Measurements from ENCODE around the gene RBM42.
A peak's percentile ranks its signal among the peaks of the same experiment; 100 is the strongest.
"Not testable (repeated sequence)": the region's sequence is repeated elsewhere in the genome, so short reads cannot be mapped to it uniquely, and the experiment has no call there.

RBM42 gene

DNA sequence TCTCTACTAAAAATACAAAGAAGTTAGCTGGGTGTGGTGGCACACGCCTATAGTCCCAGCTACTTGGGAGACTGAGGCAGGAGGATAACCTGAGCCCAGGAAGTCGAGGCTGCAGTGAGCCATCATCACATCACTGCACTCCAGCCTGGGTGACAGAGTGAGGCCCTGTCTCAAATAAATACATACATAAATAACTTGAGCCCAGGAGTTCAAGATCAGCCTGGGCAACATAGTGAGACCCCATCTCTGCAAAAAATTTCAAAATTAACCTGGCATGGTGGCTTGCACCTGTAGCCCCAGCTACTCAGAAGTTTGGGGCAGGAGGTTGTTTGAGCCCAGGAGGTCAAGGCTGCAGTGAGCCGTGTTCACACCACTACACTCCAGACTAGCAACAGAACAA is 33.8 kb upstream of the RBM42 start:
- DNase-seq; H3K4me3 ChIP-seq (ENCODE audit: control insufficient read depth in 1 of 7, extremely low read depth in 1 of 7, insufficient read depth in 4 of 7, low read depth in 2 of 7, low read length in 6 of 7); H3K9me3 ChIP-seq (ENCODE audit: control extremely low read depth in 1 of 5, control insufficient read depth in 4 of 5, insufficient read depth in 2 of 5, low read depth in 1 of 5, low read length in 4 of 5); CTCF ChIA-PET; H3K27ac ChIP-seq (ENCODE audit: insufficient read depth in 1 of 2, low read depth in 1 of 2, low read length in 2 of 2, poor library complexity in 1 of 2, severe bottlenecking in 2 of 2); H3K27me3 ChIP-seq (replicated peaks in 2 of 5; ENCODE audit: control insufficient read depth in 4 of 5, insufficient read depth in 5 of 5, low read length in 4 of 5); H3K4me1 ChIP-seq (ENCODE audit: control extremely low read depth in 1 of 4, control insufficient read depth in 4 of 4, insufficient read depth in 4 of 4, low read length in 3 of 4); POLR2A ChIA-PET; H3K36me3 ChIP-seq (ENCODE audit: control insufficient read depth in 4 of 4, insufficient read depth in 4 of 4, low read length in 3 of 4): not testable (repeated sequence)
- 90% methylated on average over 2 of the region's 3 CpGs for WGBS (ENCODE audit: insufficient coverage)

DNA sequence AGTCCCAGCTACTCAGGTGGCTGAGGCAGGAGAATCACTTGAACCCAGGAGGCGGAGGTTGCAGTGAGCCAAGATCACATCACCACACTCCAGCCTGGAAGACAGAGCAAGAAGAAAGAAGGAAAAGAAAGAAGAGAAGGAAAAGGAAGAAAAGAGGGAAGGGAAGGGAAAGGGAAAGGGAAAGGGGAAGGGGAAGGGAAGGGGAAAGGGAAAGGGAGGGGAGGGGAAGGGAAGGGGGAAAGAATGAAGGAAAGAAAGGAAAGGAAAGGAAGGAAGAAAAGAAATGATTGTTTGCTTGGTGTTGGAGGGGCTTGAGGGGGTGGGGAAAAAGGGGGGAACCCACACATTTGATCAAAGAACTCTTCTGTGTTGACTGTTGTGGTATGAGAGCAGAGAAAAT is 32.9 kb upstream of the RBM42 start:
- H3K4me1 ChIP-seq (ENCODE audit: control extremely low read depth in 1 of 4, control insufficient read depth in 4 of 4, insufficient read depth in 4 of 4, low read length in 3 of 4), result no peaks in the 10 kb centered on the region
- no peak overlapping the region for H3K27ac ChIP-seq (ENCODE audit: insufficient read depth in 1 of 2, low read depth in 1 of 2, low read length in 2 of 2, poor library complexity in 1 of 2, severe bottlenecking in 2 of 2)
- H3K36me3 ChIP-seq (ENCODE audit: control insufficient read depth in 4 of 4, insufficient read depth in 4 of 4, low read length in 3 of 4), result no peaks in the 10 kb centered on the region
- no CpG with 5 or more reads among the region's 1 CpG for WGBS (ENCODE audit: insufficient coverage)
- CTCF ChIA-PET, result no interaction called here
- H3K9me3 ChIP-seq (ENCODE audit: control extremely low read depth in 1 of 5, control insufficient read depth in 4 of 5, insufficient read depth in 2 of 5, low read depth in 1 of 5, low read length in 4 of 5), result no peaks in the 10 kb centered on the region
- DNase-seq, result no peak
- H3K27me3 ChIP-seq (replicated peaks in 2 of 5; ENCODE audit: control insufficient read depth in 4 of 5, insufficient read depth in 5 of 5, low read length in 4 of 5), result peaks cover 0 to 2% (median 0%) of the 10 kb centered on the region in 5 experiments
- H3K4me3 ChIP-seq (ENCODE audit: control insufficient read depth in 1 of 7, extremely low read depth in 1 of 7, insufficient read depth in 4 of 7, low read depth in 2 of 7, low read length in 6 of 7), result no peak overlapping the region
- POLR2A ChIA-PET, result no interaction called here

- ChIA-PET CTCF (interaction anchor here (1.2 to 1.4 kb wide), 3 partner anchors 13 to 86 kb away, joined by 3 to 4 read pairs (median 3); no protein-coding TSS in a partner anchor), POLR2A (no interaction called here)
- H3K27me3 ChIP-seq (replicated peaks in 2 of 5; ENCODE audit: control insufficient read depth in 4 of 5, insufficient read depth in 5 of 5, low read length in 4 of 5), result peaks cover 0 to 2% (median 0%) of the 10 kb centered on the region in 5 experiments
- peak; percentile 17 to 64 (median 46) for DNase-seq
- H3K4me1 ChIP-seq (ENCODE audit: control extremely low read depth in 1 of 4, control insufficient read depth in 4 of 4, insufficient read depth in 4 of 4, low read length in 3 of 4), result no peaks in the 10 kb centered on the region
- 69% methylated on average over 4 of the region's 4 CpGs for WGBS (ENCODE audit: insufficient coverage)
- H3K27ac ChIP-seq (ENCODE audit: insufficient read depth in 1 of 2, low read depth in 1 of 2, low read length in 2 of 2, poor library complexity in 1 of 2, severe bottlenecking in 2 of 2), result no peak overlapping the region
- H3K9me3 ChIP-seq (ENCODE audit: control extremely low read depth in 1 of 5, control insufficient read depth in 4 of 5, insufficient read depth in 2 of 5, low read depth in 1 of 5, low read length in 4 of 5), result no peaks in the 10 kb centered on the region
- H3K4me3 ChIP-seq (ENCODE audit: control insufficient read depth in 1 of 7, extremely low read depth in 1 of 7, insufficient read depth in 4 of 7, low read depth in 2 of 7, low read length in 6 of 7), result no peak overlapping the region
- no peaks in the 10 kb centered on the region for H3K36me3 ChIP-seq (ENCODE audit: control insufficient read depth in 4 of 4, insufficient read depth in 4 of 4, low read length in 3 of 4)
These were observed 32.4 kb upstream of the RBM42 start for GRCh38 chr19:35596366-35596999.

GRCh38 chr19:35601971-35602370 is 26.9 kb upstream of the RBM42 start:
- Histone ChIP-seq H3K27me3 (replicated peaks in 2 of 5; ENCODE audit: control insufficient read depth in 4 of 5, insufficient read depth in 5 of 5, low read length in 4 of 5) (peaks cover 0 to 2% (median 0%) of the 10 kb centered on the region in 5 experiments), H3K4me1 (ENCODE audit: control extremely low read depth in 1 of 4, control insufficient read depth in 4 of 4, insufficient read depth in 4 of 4, low read length in 3 of 4) (no peaks in the 10 kb centered on the region), H3K9me3 (ENCODE audit: control extremely low read depth in 1 of 5, control insufficient read depth in 4 of 5, insufficient read depth in 2 of 5, low read depth in 1 of 5, low read length in 4 of 5) (peaks cover 0 to under 1% (median 0%) of the 10 kb centered on the region in 5 experiments), H3K4me3 (ENCODE audit: control insufficient read depth in 1 of 7, extremely low read depth in 1 of 7, insufficient read depth in 4 of 7, low read depth in 2 of 7, low read length in 6 of 7) (no peak overlapping the region), H3K27ac (ENCODE audit: insufficient read depth in 1 of 2, low read depth in 1 of 2, low read length in 2 of 2, poor library complexity in 1 of 2, severe bottlenecking in 2 of 2) (no peak overlapping the region), H3K36me3 (ENCODE audit: control insufficient read depth in 4 of 4, insufficient read depth in 4 of 4, low read length in 3 of 4) (no peaks in the 10 kb centered on the region)
- no peak for DNase-seq
- ChIA-PET CTCF (interaction anchor here (2.5 kb wide), 1 partner anchor 9 kb away, joined by 15 read pairs; no protein-coding TSS in a partner anchor), POLR2A (no interaction called here)
- 100% methylated on average over 2 of the region's 3 CpGs for WGBS (ENCODE audit: insufficient coverage)

GRCh38 chr19:35604436-35604835 is 24.4 kb upstream of the RBM42 start:
- WGBS (ENCODE audit: insufficient coverage), result 100% methylated on average over 4 of the region's 4 CpGs
- H3K9me3 ChIP-seq (ENCODE audit: control extremely low read depth in 1 of 5, control insufficient read depth in 4 of 5, insufficient read depth in 2 of 5, low read depth in 1 of 5, low read length in 4 of 5); H3K4me1 ChIP-seq (ENCODE audit: control extremely low read depth in 1 of 4, control insufficient read depth in 4 of 4, insufficient read depth in 4 of 4, low read length in 3 of 4); H3K4me3 ChIP-seq (ENCODE audit: control insufficient read depth in 1 of 7, extremely low read depth in 1 of 7, insufficient read depth in 4 of 7, low read depth in 2 of 7, low read length in 6 of 7); H3K36me3 ChIP-seq (ENCODE audit: control insufficient read depth in 4 of 4, insufficient read depth in 4 of 4, low read length in 3 of 4); CTCF ChIA-PET; DNase-seq; H3K27me3 ChIP-seq (replicated peaks in 2 of 5; ENCODE audit: control insufficient read depth in 4 of 5, insufficient read depth in 5 of 5, low read length in 4 of 5); H3K27ac ChIP-seq (ENCODE audit: insufficient read depth in 1 of 2, low read depth in 1 of 2, low read length in 2 of 2, poor library complexity in 1 of 2, severe bottlenecking in 2 of 2); POLR2A ChIA-PET: not testable (repeated sequence)

DNA sequence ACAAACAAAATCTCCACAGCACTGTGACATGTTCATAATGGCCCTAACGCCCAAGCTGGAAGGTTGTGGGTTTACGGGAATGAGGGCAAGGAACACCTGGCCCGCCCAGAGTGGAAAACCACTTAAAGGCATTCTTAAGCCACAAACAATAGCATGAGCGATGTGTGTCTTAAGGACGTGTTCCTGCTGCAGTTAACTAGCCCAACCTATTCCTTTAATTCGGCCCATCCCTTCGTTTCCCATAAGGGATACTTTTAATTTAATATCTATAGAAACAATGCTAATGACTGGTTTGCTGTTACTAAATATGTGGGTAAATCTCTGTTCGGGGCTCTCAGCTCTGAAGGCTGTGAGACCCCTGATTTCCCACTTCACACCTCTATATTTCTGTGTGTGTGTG is 21.7 kb upstream of the RBM42 start:
- CTCF ChIA-PET; DNase-seq; H3K9me3 ChIP-seq (ENCODE audit: control extremely low read depth in 1 of 5, control insufficient read depth in 4 of 5, insufficient read depth in 2 of 5, low read depth in 1 of 5, low read length in 4 of 5); POLR2A ChIA-PET; H3K27ac ChIP-seq (ENCODE audit: insufficient read depth in 1 of 2, low read depth in 1 of 2, low read length in 2 of 2, poor library complexity in 1 of 2, severe bottlenecking in 2 of 2); H3K27me3 ChIP-seq (replicated peaks in 2 of 5; ENCODE audit: control insufficient read depth in 4 of 5, insufficient read depth in 5 of 5, low read length in 4 of 5); H3K36me3 ChIP-seq (ENCODE audit: control insufficient read depth in 4 of 4, insufficient read depth in 4 of 4, low read length in 3 of 4); H3K4me3 ChIP-seq (ENCODE audit: control insufficient read depth in 1 of 7, extremely low read depth in 1 of 7, insufficient read depth in 4 of 7, low read depth in 2 of 7, low read length in 6 of 7): not testable (repeated sequence)
- H3K4me1 ChIP-seq (ENCODE audit: control extremely low read depth in 1 of 4, control insufficient read depth in 4 of 4, insufficient read depth in 4 of 4, low read length in 3 of 4), result peaks cover 0 to 12% (median 8%) of the 10 kb centered on the region in 4 experiments
- whole genome bisulfite sequencing (ENCODE audit: insufficient coverage), result 100% methylated on average over 2 of the region's 8 CpGs

GRCh38 chr19:35607661-35608060 is 21.2 kb upstream of the RBM42 start:
- peaks cover 0 to 8% (median 4%) of the 10 kb centered on the region in 5 experiments for H3K9me3 ChIP-seq (ENCODE audit: control extremely low read depth in 1 of 5, control insufficient read depth in 4 of 5, insufficient read depth in 2 of 5, low read depth in 1 of 5, low read length in 4 of 5)
- no peaks in the 10 kb centered on the region for H3K36me3 ChIP-seq (ENCODE audit: control insufficient read depth in 4 of 4, insufficient read depth in 4 of 4, low read length in 3 of 4)
- CTCF ChIA-PET, result interaction anchor here (0.9 kb wide), 1 partner anchor 9 kb away, joined by 3 read pairs; no protein-coding TSS in a partner anchor
- WGBS (ENCODE audit: insufficient coverage), result 100% methylated on average over 1 of the region's 3 CpGs
- DNase-seq, result no peak
- POLR2A ChIA-PET, result no interaction called here
- no peaks in the 10 kb centered on the region for H3K27me3 ChIP-seq (replicated peaks in 2 of 5; ENCODE audit: control insufficient read depth in 4 of 5, insufficient read depth in 5 of 5, low read length in 4 of 5)
- peaks cover 0 to 15% (median 9%) of the 10 kb centered on the region in 4 experiments for H3K4me1 ChIP-seq (ENCODE audit: control extremely low read depth in 1 of 4, control insufficient read depth in 4 of 4, insufficient read depth in 4 of 4, low read length in 3 of 4)
- H3K27ac ChIP-seq (ENCODE audit: insufficient read depth in 1 of 2, low read depth in 1 of 2, low read length in 2 of 2, poor library complexity in 1 of 2, severe bottlenecking in 2 of 2), result no peak overlapping the region
- H3K4me3 ChIP-seq (ENCODE audit: control insufficient read depth in 1 of 7, extremely low read depth in 1 of 7, insufficient read depth in 4 of 7, low read depth in 2 of 7, low read length in 6 of 7), result no peak overlapping the region

Data from common myeloid progenitor, CD34-positive (primary cell).